Hindlimb muscle (tissue), 1 donor: ENCODE measurements around the gene SPTBN5. TPM values are rescaled to one million over a fixed set of nuclear protein-coding genes. Genes with fewer than 3 reads are reported as not detected.
A peak's percentile ranks its signal among the peaks of the same experiment; 100 is the strongest.

Source experiments
- DNase-seq: peaks from one replicate; pipeline ENCODE4 v3.0.0-alpha.2; 2013
- polyA plus RNA-seq: library from polyadenylated mRNA; unstranded; fragments of 120-200 nt; gene quantifications from one replicate; pipeline ENCODE4 v1.2.1, GENCODE V29; 2013; ENCODE audit not compliant: insufficient read length

Gene SPTBN5
- polyA plus RNA-seq, 1 donor, result 5.2 TPM

DNA sequence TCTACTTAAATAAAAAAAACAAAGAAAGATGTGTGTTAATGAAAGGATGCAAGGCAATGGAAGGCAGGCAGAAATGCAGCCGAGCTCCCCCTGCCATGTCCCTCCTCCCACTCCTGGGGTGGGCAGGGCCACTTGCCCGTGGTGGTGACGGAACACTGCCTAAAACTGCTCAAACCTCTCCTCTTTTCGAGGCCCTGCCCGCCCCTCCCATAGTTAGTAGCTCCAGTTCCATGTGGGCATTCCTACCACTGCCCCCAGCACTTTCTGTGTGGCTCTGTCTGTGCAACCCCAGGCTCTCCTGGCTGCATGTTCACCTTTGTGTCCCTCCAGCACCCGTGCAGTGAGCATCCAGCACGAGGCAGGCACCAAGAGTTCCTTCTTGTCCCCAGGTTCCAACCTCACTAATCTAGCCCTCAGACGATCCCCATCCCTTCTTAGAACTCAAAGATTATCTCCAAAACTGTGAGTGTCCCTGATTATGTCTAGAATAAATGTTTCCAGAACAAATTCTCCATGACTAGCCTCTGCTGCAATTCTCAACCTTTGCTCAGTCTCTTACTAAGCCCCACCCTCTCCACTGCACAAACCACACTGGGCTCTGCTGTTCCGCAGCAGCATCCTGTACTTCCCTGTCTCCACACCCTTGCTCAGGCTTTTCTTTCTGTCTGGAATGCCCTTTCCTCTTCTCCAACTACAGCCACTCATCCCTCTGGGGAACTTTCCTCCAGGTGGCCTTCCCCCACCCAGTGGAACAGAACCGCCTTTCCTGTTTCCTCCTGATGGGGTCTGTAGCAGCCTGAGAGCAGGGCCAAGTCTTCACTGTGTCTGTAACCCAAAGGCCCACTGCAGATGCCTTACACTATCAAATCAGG, 32.6 kb upstream of the SPTBN5 start:
- DNase-seq, result no peak

DNA sequence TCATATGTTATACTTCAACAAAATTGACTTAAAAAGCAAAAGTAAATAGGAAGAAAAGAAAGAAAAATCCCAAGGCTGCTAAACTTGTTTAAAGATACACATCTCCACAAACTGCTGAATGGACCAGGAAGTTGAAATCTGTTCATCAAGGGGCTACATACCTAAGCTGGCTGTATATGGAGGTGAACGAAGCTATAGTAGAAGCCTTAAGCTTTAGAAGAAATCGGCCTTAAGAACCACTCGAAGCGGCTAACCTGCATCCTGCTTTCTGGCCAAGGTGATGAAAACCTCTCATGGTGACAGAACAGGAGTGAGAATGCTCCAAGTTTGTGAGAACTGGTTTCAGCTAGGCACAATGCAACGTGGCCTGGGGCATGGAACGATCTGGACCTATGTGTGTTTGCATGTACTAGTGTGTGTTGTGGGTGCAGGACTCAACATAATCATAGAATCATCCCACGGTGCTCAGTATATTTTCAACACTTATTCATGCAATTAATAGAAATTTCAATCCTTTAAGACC, 31.3 kb upstream of the SPTBN5 start:
- no peak for DNase-seq

DNA sequence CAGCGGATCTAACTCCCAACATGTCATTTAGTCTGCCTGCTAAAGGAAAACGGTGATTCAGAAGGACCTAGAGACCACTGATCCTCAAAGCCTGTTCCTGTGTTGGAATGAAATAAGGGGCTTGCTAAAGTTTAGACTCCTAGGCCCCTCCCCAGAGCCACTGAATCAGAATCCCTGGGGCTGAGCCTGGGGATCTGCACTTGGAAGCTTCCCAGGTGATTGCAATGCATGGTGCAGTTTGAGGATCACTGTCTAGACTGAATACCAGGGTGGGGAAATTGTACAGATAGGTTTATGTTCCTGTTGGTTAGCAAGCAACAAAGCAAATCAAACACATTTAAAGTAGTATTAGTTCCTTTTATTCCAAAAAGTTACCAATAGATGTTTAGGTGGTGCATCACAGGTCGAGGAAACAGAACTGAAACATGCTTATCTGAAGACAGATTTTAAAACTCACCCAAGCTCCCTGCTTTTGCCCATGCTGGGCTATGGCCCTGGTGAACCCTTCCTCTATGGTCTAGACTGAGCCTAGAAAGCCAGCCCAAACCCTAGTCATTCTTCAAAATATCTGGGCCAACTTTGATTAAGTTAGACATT, 29.6 kb upstream of the SPTBN5 start:
- DNase-seq, result no peak

DNA sequence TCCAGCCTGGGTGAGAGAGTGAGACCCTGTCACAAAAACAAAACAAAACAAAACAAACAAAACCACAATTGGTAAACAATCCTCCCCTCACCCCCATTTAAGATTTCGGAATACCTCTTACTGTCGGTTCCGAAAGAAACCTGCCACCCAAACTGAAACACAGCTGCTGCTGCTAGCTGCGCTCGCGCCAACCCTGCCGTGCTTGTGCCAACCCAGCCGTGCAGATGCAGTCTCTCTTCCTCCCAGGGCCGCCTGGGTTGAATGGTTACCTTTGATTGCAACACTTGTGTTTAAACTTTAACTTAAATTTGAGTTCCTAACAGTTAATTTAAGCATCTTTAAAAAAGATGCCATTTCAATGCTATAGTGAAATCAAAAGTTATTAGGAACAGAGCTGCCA, 28.5 kb upstream of the SPTBN5 start:
- DNase-seq, result no peak

DNA sequence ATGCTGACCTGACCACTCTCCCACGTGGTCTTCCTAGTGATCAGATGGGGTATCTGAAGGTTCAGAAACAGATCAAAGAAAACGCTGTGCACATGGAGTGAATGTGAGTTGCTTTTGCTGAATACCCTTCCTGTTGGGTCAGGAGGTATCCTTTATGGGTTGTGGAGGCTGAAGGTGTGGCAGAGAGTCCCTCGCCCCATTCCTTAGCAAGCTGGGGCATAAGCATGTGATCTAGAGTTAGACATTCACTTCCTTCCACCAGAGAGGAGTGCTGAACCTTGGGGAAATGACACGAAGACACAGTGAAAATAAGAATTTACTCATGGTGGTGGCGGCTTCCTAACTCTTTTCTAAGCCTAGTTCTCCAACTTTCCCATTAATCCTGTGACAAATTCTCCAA, 27.8 kb upstream of the SPTBN5 start:
- DNase-seq, result no peak

DNA sequence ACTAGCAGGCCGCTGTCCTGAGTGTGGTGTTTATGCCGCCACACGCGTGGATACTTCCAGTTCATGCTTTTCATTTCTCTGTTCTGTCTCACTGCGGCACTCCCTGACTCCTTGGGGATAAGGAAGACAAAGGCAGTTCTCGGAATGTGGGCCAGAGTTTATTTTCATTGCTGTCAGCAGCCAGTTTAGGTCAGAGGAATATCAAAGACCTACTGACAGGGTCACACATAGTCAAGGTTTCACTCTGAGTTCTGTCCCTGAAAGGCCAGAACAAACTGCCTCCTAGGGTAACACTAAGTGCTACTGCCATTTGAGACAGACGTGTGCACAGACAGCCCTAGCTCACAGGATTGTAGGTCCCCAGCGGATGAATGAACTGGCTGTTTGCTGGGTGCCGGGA, 27.3 kb upstream of the SPTBN5 start:
- DNase-seq, result no peak

DNA sequence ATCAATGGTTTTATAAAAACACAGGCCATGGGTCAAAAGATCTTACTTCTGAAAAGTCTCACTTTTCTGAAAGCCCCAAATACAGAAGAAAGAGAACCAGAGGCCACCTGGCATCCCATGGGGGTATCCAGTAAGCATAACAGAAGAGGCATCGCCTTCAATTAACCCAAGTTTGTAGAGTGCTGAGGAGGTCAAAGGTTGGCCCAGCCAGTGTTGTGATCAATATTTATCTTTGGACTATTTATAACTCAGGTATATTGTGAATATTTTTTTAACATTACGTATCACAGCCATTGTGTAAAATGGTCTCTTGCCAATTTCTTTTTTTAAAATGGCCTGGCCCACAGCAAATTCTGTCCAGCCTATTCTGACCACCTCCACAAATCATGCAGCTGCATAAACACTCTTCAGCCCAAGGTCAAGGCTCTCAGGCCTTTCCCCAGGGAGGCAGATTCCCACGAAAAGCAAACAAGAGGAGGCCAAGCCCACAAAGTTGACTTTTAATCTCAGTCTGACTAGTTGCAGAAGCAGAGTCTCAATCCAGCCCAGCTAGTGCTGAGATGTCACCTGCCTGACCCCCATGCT, 26.2 kb upstream of the SPTBN5 start:
- DNase-seq, result no peak

DNA sequence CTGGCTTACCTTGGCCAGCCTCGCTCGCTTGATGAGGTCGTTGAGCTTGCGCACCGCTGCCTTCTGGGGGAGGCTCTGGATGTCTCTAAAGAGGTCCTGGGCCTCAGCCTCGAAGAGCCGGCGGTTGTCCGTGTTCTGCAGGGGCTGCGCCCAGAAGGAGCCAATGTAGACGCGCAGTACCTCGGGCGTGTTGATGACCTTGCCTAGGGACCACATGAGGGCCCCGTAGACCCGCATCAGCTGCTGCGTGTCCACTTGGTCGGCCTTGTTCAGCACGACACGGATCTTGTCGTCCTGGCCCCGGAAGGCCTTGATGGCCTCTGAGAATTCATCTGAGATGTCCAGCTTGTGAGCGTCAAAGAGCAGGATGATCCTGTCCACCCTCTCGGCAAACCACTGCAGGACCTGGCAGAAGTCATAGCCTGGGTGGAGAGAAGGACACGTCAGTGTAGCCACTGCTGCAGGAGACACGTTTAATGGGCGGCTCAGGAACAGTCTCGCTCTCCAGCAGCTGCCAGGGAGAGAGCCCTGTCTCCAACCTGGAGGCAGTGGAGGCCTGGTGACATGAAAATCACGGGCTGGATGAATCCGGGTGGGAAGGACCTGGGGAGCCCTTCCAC, 25.5 kb upstream of the SPTBN5 start:
- no peak for DNase-seq

DNA sequence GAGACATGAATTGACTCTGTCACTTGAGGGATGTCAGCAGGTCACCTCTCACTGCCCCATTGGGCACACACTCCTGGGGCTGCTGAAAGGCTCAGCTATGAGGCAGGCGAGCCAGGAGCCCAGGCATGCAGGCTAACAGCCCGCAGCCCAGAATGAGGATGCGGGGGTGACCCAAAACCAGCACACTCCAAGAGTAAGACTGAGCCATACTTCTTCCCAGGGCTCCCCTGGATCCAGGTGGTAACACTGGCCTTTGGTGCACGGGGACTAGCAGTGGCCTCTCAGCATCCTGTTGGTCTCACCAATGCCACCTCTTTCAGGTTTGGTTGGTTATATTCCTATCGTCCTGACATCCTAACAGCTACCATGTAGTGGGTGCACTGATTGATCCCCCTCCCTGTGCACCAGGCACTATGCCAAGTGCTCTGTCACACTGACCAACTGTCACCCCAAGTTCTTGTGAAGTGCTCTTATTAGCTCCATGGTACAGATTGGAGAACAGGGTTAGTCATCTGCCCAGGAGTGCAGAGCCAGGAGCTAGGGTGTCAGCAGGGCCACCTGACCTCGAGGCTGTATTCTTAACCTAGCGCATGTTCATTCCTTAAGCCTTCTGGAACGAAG, 24.8 kb upstream of the SPTBN5 start:
- DNase-seq, result no peak

DNA sequence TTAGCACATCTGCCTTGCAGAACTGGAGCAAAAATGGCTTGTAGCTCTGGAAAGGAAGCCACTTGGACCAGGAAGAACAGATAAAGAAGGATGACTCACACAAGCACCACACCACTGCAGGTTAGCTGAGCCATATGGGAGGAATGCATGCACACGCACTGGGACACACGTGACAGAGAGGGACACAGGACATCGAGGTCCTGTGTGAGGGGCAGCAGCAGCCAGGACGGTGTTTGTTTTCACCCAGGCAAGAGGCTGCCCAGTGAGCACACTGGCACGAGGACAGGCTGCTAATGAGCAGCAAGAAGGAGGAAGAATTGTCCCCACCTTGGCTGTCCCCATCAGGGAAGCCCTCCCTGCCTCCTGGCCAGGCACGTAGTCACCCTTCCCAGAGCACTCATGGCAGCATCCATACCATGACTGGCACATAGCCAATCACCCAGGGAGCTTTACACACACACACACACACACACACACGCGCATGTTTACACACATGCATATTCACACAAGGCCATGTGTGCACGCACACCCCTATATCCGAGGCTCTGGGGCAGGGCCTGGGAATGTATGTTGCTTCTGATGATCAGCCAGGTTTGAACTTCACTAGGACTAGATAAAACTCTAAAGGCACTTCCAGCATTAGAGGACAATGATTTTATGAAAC, 24.0 kb upstream of the SPTBN5 start:
- no peak for DNase-seq

DNA sequence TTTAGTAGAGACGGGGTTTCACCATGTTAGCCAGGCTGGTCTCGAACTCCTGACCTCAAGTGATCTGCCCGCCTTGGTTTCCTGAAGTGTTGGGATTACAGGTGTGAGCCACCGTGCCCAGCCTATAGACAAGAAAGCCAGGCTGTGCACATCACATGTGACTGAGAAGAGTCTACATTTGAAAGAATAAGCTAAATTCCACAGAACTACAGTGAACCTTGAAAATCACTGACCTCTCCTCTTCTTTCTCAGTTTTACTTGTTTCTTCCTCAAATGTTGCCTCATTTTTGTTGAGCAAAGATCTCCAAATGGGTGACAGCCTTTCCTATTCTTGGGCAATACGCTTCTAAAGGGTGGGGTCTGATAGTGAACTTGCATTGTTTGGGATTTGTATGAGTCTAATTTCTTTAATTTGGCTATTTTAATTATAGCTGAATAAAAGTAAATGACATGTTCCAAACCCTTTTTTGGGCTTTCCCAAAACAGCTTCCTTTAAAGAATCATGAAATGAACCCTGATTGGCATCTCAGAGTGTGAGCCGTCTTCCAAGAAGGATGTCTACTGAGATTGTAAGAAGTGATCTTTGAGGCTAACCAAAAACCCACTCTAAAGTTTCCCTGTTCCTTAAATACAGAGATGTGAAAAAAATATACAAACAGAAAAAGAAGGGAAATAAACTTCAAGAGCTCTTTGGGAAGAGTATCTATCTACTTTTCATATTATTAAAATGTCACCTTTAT, 21.6 kb upstream of the SPTBN5 start:
- no peak for DNase-seq

DNA sequence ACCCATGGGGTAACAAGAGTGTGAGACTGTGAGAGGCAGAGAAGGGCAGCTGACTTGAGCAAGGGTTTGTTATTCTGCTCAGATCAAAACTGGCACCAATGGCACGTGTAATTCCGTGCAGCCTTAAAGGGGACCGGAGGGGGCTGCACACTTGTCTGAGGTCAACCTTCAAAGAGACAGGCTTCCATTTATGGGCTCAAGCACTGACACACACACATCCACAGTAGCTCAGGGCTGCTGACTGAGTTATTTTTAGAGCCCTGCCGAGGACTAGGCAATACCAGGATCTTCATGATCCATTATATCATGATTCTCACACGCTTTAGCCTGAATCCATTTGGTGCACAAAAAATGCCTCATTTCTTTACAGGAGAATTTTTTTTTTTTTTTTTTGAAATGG, 20.6 kb upstream of the SPTBN5 start:
- DNase-seq, result no peak

DNA sequence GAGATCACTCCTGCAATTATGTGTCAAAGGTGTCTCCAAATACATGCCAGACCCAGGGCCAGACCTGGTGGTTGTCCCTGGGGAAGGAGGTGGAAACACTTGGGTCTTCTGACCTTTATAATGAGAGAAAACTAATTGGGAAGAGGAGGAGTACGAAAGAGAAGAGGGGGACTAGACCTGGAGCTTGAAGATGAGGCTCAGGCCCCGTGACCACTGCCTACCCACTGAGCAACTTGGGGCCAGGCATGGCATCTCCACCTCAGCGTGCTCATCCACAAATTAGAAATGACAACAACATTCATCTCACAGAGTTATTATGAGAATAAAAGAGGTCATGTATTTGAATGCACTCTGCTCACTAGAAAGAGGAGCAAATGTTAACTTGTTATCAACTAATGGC, 19.4 kb upstream of the SPTBN5 start:
- DNase-seq, result no peak

DNA sequence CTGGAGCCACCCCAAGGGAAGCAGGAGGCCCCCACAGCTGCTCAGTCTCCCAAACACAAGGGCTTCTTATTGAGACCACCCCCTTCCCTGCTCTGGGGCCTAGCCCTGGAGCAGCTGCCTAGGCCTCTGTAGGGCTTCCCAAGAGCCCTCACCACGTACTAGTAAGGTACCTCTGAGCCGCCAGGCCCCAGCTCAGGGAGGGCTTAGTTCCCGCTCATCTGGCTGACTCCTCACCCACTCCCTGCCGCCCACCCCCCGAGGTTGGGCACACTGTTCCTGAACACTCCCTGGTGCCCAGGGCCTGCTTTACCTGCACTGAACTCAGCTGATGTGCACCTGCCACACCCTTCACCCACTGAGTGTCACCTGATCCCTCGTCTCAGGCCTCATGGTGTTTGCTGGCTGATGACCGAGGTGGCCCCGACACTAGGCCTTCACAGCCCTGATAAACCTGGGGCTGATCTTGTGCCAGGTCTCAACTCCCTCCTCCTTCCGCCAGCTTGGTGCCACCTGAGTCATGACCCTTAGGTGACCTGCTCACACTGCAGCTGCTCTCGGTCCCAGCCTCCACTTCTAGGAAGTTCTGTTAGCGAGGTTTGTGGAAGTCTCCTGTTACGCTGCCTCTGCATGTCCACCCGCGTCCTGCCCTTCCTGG, 18.0 kb upstream of the SPTBN5 start:
- no peak for DNase-seq

DNA sequence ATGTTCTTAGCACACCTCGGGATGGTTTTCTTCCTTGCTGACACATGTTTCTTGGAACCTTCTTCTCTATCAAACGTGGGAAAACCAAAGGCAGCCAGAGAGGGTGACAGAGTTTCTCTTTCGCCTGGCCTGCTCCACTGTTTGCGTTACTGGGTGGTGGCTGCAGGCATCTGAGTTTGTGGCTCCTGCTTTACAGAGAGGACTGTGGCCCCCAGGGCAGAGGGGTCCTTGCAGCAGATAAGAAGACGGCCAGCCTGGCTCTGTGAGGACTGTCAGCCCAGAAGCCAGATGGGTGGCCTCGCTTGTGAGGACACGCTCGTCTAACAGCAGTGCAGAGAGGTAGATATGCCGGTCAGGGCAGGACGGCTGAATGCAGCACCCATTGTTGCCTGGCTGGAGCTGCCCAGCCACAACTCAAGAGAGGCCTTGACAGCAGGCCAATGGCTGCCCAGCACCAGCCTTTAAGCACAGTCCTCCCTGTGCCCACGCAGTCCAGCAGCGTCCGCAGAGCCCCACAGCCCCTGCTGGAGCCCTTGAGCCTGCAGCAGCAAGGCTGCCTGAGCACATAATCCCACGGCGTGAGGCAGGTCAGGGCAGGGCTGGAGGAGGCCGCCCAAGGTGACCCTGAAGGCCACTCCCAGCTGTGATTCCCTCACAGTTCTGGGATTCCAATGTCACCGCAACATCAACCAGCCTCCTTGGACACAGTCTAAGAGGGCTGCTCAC, 15.0 kb upstream of the SPTBN5 start:
- DNase-seq, result no peak

DNA sequence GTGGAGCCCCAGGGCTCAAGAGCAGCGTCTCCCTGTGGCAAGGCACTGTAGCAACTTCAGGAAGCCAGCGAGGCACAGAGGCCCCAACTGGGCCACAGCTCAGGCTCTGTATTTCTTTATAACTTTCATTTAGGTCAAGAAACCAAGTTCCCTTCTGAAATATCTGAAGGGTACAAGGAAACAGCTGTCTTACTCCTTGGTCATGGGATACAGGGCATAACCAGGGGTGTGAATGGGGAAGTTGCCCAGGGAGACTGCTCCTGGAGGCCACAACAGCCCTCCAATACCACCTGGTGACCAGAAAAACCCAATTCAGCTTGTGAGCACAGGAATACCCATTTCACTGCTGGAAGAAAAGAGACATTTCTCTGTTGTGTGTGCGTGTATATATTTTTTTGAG, 13.3 kb upstream of the SPTBN5 start:
- no peak for DNase-seq

DNA sequence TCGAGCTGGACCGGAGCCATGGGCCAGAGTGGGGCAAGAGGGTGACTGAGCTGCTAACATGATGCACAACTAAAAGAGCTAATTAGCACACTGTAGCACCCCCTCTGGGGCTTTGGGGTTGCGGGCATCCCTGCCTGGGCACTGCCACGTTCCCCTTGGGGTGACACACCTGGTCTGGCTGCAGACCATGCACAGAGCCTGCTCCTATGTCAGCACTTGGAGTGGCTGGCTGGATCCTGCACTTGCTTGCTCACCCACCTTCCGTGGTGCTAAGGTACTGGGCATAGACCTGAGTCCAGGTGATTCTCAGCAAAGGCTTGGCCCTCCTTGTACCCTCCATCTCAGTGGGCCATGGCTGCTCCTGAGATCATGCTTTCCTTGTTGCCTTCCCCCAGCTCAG, 12.8 kb upstream of the SPTBN5 start:
- no peak for DNase-seq

DNA sequence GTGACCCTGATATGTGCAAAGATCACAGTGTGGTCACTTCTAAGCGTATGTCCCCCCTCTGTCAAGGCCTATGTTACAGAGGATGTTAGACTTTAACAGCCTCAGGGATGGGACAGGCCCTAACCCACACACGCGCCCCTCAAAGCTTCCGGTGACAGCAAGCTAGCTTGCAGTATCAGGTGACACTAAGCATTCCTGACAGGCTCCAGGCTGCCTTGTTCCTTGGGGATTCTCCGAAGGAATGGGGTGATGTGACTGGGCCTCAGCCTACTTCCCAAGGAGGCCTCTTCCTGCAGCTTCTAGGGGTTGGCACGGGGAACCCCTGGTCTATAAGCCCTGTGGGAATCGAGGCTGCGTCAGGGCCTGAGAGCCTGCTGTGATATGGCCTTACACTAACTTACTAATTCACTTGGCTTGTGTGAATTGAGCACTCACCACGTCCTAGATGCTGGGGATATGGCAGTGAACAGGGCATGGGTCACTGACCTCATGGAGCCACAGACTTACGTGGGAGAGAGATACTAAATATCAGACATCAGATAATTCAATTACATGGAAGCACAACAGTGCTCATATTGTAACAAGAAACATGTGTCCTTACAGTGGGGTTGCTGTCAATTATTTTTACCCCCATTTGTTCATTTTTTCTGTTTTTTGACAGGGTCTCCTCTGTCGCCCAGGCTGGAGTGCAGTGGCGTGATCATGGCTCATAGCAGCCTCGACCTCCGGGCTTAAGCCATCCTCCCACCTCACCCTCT, 11.4 kb upstream of the SPTBN5 start:
- DNase-seq, result no peak

DNA sequence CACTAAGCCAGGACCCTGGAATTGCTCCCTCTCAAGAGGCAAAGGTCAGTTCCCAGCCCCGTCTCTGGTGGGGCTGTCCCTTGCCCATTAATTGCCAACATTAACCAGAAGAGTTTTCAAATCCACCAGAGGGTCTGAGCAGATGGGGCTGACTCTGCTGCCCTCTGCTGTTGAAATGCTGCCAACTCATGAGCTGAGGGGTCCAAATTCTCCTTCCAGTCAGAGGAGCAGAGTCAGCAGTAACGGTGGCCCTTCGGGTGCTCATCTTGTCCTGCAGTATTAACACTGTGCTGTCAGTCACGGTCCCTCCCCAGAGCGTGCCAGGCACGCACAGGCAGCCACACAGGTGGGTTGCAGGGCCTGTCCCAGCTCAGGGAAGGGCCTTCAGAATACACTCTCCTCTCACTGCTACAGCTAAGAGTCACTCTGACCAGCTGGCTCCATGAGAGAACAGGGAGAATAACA, 10.7 kb upstream of the SPTBN5 start:
- peak; percentile 76 for DNase-seq
